IMR-90 (cell line): ENCODE results near the gene ARPC2.

Experiments
- CTCF ChIP-seq: conservative IDR thresholded peaks from 2 replicates; pipeline ENCODE4 v1.5.1; 2012; ENCODE audit warnings: mild to moderate bottlenecking, low read depth, low read length, improper control_type of control experiment
- MAFK ChIP-seq: IDR thresholded peaks from 2 replicates; pipeline ENCODE4 v1.6.1; 2012; ENCODE audit warnings: low read depth, low read length, improper control_type of control experiment
- MAZ ChIP-seq: IDR thresholded peaks from 2 replicates; pipeline ENCODE4 v1.6.1; 2012; ENCODE audit warnings: low read depth, mild to moderate bottlenecking, low read length, improper control_type of control experiment, moderate library complexity, borderline replicate concordance
- MXI1 ChIP-seq: IDR thresholded peaks from 2 replicates; pipeline ENCODE4 v1.6.1; 2012; ENCODE audit warnings: low read depth, mild to moderate bottlenecking, low read length, moderate library complexity, borderline replicate concordance
- POLR2A ChIP-seq: IDR thresholded peaks from 2 replicates; pipeline ENCODE4 v1.6.1; 2012; ENCODE audit warnings: mild to moderate bottlenecking, low read depth, low read length
- RCOR1 ChIP-seq: IDR thresholded peaks from 2 replicates; pipeline ENCODE4 v1.6.1; 2012; ENCODE audit warnings: mild to moderate bottlenecking, low read length, improper control_type of control experiment; ENCODE audit not compliant: insufficient replicate concordance

GRCh38 chr2:218286570-218287459 lies 69.8 kb downstream of the ARPC2 start:
- no peak for TF ChIP-seq CTCF
- TF ChIP-seq MAZ: peak; percentile 57
- no peak for TF ChIP-seq MXI1
- TF ChIP-seq POLR2A: no peak
- TF ChIP-seq MAFK: no peak
- no peak for TF ChIP-seq RCOR1
